Keratinocyte (primary cell): Measurements from ENCODE around the gene HECTD4.

Experiments used
- EZH2 ChIP-seq: IDR thresholded peaks from one replicate; pipeline ENCODE4 v1.6.1; 2012; ENCODE audit warnings: inconsistent platforms, mild to moderate bottlenecking, low read length, moderate library complexity
- TF ChIP-seq, protein P1 (sequence below), 3 experiments: IDR thresholded peaks in 1 of 3; conservative IDR thresholded peaks in 1 of 3; optimal IDR thresholded peaks in 1 of 3; 2 replicates in 2 of 3; 3 replicates in 1 of 3; pipeline versions ENCODE3 to v1.5.1; 2011; ENCODE audit warnings: low read length in 3 of 3, mild to moderate bottlenecking in 3 of 3, moderate library complexity in 2 of 3, control low read depth in 1 of 3, inconsistent platforms in 1 of 3; ENCODE audit not compliant: insufficient read depth in 2 of 3; ENCODE audit errors: extremely low read depth in 1 of 3

DNA sequence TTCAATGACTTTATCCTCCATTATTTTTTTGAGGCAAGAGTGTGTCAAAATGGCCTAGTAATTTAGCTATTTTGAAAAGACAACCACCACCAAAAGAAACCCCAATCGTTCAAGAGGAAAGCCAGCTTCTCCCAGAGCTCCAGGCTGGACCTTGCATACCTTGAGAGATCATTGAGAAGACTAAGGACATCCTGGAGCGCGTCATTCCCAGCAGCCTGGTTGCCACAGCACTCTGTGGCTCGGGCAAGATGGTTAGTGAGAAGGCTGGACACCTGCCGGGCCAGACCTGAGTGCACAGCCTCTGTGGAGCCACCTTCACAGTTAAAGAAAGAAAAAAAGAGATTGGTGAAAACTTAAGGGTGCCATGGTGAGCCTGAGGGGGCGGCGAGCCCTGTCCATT is 145.4 kb downstream of the HECTD4 start:
- TF ChIP-seq, protein P1, sequence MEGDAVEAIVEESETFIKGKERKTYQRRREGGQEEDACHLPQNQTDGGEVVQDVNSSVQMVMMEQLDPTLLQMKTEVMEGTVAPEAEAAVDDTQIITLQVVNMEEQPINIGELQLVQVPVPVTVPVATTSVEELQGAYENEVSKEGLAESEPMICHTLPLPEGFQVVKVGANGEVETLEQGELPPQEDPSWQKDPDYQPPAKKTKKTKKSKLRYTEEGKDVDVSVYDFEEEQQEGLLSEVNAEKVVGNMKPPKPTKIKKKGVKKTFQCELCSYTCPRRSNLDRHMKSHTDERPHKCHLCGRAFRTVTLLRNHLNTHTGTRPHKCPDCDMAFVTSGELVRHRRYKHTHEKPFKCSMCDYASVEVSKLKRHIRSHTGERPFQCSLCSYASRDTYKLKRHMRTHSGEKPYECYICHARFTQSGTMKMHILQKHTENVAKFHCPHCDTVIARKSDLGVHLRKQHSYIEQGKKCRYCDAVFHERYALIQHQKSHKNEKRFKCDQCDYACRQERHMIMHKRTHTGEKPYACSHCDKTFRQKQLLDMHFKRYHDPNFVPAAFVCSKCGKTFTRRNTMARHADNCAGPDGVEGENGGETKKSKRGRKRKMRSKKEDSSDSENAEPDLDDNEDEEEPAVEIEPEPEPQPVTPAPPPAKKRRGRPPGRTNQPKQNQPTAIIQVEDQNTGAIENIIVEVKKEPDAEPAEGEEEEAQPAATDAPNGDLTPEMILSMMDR (optimal IDR thresholded peaks at IDR 0.05 in 1 of 3, IDR thresholded peaks at IDR 0.05 in 1 of 3, conservative IDR thresholded peaks at IDR 0.05 in 1 of 3; ENCODE audit: extremely low read depth in 1 of 3, insufficient read depth in 2 of 3, low read length in 3 of 3) = no peak
- TF ChIP-seq EZH2 = no peak
